Ishikawa (cell line): ENCODE results near the gene KRT79.

ENCODE experiments used
- CEBPB ChIP-seq: IDR thresholded peaks from 2 replicates; pipeline ENCODE4 v1.6.1; 2012
- CREB1 ChIP-seq: IDR thresholded peaks from 2 replicates; pipeline ENCODE4 v1.6.1; 2012; ENCODE audit warnings: low read depth
- EGR1 ChIP-seq: IDR thresholded peaks from 2 replicates; pipeline ENCODE4 v1.6.1; 2012
- EP300 ChIP-seq: IDR thresholded peaks from 2 replicates; pipeline ENCODE4 v1.6.1; 2012; ENCODE audit warnings: borderline replicate concordance
- FOXM1 ChIP-seq: IDR thresholded peaks from 2 replicates; pipeline ENCODE4 v1.6.1; 2012; ENCODE audit warnings: low read depth, borderline replicate concordance
- MAX ChIP-seq: IDR thresholded peaks from 2 replicates; pipeline ENCODE4 v1.6.1; 2012
- NFIC ChIP-seq: IDR thresholded peaks from 2 replicates; pipeline ENCODE4 v1.6.1; 2012
- RAD21 ChIP-seq: IDR thresholded peaks from 2 replicates; pipeline ENCODE4 v1.6.1; 2012; ENCODE audit warnings: low read depth
- REST ChIP-seq: IDR thresholded peaks from 2 replicates; pipeline ENCODE4 v1.6.1; 2012; ENCODE audit warnings: low read depth, mild to moderate bottlenecking
- TAF1 ChIP-seq: IDR thresholded peaks from 2 replicates; pipeline ENCODE4 v1.6.1; 2012; ENCODE audit warnings: low read depth, mild to moderate bottlenecking
- TCF12 ChIP-seq: IDR thresholded peaks from 2 replicates; pipeline ENCODE4 v1.6.1; 2012; ENCODE audit warnings: low read depth
- TEAD4 ChIP-seq: IDR thresholded peaks from 2 replicates; pipeline ENCODE4 v1.6.1; 2012
- USF1 ChIP-seq: IDR thresholded peaks from 2 replicates; pipeline ENCODE4 v1.6.1; 2012
- YY1 ChIP-seq: IDR thresholded peaks from 2 replicates; pipeline ENCODE4 v1.6.1; 2012; ENCODE audit warnings: low read depth
- ZBTB7A ChIP-seq: IDR thresholded peaks from 2 replicates; pipeline ENCODE4 v1.6.1; 2012; ENCODE audit warnings: low read depth

Gene KRT79

DNA sequence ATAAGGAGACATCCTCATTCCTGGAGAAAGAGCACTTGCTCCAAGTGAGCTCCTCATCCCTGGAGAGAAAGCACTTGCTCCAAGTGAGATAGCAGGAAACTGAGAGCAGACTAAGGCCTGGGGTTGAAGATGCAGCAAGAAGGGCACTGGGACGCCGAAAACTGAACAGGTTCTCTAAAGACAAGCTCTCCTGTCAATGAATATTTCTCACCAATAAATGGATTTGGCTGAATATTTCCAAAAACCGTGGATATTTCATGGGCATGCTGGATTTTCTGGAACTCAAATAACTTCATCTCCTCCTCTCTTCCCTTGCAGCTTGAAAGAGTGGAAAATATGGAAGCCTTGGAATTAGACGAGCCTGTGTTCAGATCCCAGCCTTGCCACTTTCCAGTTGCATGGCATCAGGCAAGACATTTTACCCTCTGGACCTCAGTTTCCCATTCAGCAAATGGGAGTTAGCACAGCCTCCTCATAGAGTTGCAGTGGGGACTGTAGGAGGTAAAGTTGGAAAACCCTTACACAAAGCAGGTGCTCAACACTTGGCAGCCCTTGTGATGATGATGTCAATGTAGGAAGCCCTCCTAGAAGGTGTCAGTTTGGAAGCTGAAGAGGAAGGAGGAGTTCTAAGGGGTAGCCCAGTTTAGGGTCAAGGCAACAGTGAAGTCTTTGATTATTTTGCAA lies 52.6 kb downstream of the KRT79 start:
- TF ChIP-seq FOXM1 (no peak), USF1 (no peak), EP300 (no peak), TEAD4 (no peak), REST (no peak), MAX (no peak), CREB1 (no peak), YY1 (no peak), EGR1 (no peak), TAF1 (no peak), TCF12 (no peak), CEBPB (no peak), ZBTB7A (no peak), NFIC (no peak), RAD21 (no peak)

DNA sequence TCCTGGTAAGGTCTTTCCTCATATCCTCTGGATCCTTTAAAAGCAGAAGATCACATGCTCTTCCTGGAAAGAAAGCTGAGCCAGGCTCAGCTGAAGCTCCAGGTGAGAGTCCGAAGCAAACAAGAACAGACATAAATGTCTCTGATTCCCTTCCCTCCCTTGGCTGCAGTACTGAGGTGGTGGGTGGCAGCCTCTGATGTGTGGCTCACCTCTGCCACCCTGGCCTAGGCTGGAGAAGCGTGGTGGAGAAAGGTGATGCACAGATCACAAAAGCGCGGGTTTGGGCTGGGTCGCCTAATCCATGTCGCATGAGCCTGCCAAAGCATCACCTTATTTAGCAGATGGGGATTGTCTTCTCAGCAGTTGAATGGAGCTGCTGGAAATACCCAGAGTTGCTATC lies 54.2 kb downstream of the KRT79 start:
- TF ChIP-seq ZBTB7A: no peak
- TF ChIP-seq EGR1: no peak
- TF ChIP-seq TCF12: no peak
- TF ChIP-seq USF1: no peak
- TF ChIP-seq CREB1: no peak
- no peak for TF ChIP-seq TAF1

DNA sequence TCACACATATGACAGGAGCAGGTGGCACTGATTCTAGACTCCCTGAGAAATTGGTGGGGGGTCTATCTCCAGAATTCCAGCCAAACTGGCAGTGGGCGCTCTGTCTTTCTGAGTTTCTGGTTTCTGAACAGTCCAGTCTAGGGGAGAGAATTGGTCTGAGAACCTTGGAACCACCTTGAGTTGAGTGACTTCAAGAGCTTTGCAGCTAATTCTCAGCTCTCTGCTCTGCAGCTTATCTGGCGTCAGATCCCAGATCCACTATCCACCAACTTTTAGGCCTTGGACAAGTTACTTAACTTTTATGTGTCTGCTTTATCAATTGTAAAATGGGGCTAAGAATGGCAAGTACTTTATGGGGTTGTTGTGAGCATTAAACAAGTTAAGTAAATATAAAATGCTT lies 55.3 kb downstream of the KRT79 start:
- no peak for TF ChIP-seq CREB1
- no peak for TF ChIP-seq FOXM1
- no peak for TF ChIP-seq MAX
- TF ChIP-seq YY1: no peak
- no peak for TF ChIP-seq NFIC
- TF ChIP-seq EGR1: no peak
- no peak for TF ChIP-seq TEAD4
- no peak for TF ChIP-seq EP300
- TF ChIP-seq REST: no peak
- no peak for TF ChIP-seq USF1
- TF ChIP-seq ZBTB7A: no peak
- TF ChIP-seq CEBPB: no peak
- TF ChIP-seq RAD21: no peak
- TF ChIP-seq TCF12: no peak
- no peak for TF ChIP-seq TAF1

GRCh38 chr12:52777566-52777965 lies 56.5 kb downstream of the KRT79 start:
- TF ChIP-seq CEBPB (no peak), REST (no peak), EP300 (no peak), YY1 (no peak), USF1 (no peak), ZBTB7A (no peak), TCF12 (no peak), TEAD4 (no peak), NFIC (no peak), RAD21 (no peak), TAF1 (no peak), CREB1 (no peak), FOXM1 (no peak), EGR1 (no peak), MAX (no peak)
